SU-DHL-6 (cell line): ENCODE data around the gene DNAH11.

Experiments used
- CTCF ChIP-seq: fragments of 200-600 bp; sonication (generic); IDR thresholded peaks from one replicate; pipeline ENCODE4 v1.5.1; 2017; ENCODE audit warnings: antibody characterized with exemption, mild to moderate bottlenecking, low read length, moderate library complexity; ENCODE audit not compliant: insufficient read depth, poor library complexity, severe bottlenecking
- EZH2phosphoT487 ChIP-seq: fragments of 200-600 bp; sonication (generic), shearing (Covaris generic); conservative IDR thresholded peaks from 2 replicates; pipeline ENCODE4 v1.6.1; 2018; ENCODE audit warnings: mild to moderate bottlenecking, antibody characterized with exemption, low read length, moderate library complexity, mixed read lengths

GRCh38 chr7:21922605-21923004 lies 379.8 kb downstream of the DNAH11 start:
- no peak for TF ChIP-seq CTCF
- TF ChIP-seq EZH2phosphoT487 = no peak
